Activated T-cell treated with anti-CD3 and anti-CD28 coated beads for 1 hour (primary cell): ENCODE data around the gene UCN3.
A peak's percentile ranks its signal among the peaks of the same experiment; 100 is the strongest.
"Not testable (repeated sequence)": the region's sequence is repeated elsewhere in the genome, so short reads cannot be mapped to it uniquely, and the experiment has no call there.

ENCODE experiments used
- DNase-seq: peaks from one replicate; pipeline ENCODE4 v3.0.0-alpha.2; 2020; ENCODE audit warnings: low read depth

The UCN3 gene

DNA sequence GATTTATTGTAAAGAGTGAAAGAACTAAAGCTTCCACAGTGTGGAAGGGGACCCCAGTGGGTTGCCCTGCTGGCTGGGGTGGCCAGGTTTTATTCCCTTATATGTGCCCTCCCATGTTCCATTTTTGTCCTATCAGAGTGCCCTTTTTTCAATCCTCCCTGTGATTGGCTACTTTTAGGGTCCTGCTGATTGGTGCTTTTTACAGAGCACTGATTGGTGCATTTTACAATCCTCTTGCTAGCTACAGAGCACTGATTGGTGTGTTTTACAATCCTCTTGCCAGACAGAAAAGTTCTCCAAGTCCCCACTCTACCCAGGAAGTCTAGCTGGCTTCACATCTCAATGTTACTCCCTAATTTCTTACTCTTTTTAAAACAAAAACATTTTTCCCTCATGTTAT is 46.0 kb downstream of the UCN3 start:
- not testable (repeated sequence) for DNase-seq

DNA sequence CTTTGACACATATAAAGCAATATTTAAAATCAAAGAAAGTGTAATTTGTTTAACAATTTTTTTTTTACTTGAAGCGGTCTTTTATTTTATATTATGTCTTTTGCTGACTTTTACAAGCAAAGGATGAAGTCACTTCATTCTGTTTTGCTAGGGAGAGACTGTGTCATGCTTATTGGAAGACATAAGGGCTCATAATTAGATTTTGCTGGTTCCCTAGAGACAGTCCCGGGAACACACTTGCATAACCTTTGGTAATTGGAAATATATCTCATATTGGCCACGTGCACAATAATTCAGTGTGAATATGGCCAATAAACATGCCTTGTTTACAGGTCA is 47.1 kb downstream of the UCN3 start:
- no peak for DNase-seq

GRCh38 chr10:5412277-5412941 is 47.6 kb downstream of the UCN3 start, which contains the start of gene NET1:
NET1 (plus strand) TSS chr10:5412557; CDS start chr10:5412693, 136 bp downstream.
- DNase-seq = peak; percentile 44

GRCh38 chr10:5413012-5413938 is 48.5 kb downstream of the UCN3 start:
- DNase-seq = no peak

DNA sequence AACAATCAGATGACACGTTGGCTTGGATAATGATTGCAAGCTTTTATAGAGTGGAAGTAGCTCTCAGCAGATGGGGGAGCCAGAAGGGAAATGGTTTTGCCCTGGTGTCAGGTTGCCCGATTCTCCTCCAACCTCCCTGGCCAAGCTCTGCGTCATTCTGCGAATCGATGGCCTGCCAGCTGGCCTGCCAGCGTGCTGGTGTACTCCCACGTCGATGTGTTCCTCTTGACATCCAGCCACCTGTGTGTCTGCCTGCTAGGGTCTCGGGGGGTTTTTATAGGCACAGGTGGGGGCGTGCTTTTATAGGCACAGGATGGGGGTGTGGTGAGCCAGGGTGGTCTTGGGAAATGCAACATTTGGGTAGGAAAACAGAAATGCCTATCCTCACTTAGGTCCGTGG is 52.2 kb downstream of the UCN3 start:
- DNase-seq = no peak

GRCh38 chr10:5418584-5418983 is 53.8 kb downstream of the UCN3 start:
- DNase-seq = no peak

- DNase-seq = no peak
These were observed 54.8 kb downstream of the UCN3 start for GRCh38 chr10:5419466-5420094.

DNA sequence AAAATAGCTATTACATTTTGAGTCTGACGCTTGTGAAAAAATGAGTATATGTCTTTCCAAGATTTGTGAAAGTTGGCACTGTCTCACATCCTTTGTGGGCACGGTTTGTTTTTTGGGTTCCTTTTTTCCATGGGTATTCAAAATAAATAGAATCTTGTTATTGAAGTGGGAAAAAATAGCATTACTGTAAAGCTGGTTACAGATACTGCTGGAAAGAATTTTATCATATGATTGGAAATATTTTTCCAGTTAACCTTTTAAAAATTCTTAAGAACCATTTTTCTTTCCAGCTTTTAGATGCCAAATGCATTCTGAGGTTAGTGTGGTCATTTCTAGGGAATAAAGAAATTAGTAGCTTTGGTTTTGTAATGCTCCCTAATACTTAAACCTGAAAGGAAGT is 59.0 kb downstream of the UCN3 start:
- no peak for DNase-seq
